GM19395 (cell line): Measurements from ENCODE around the gene NPR2.
A peak's percentile ranks its signal among the peaks of the same experiment; 100 is the strongest.

Experiments used
- ATAC-seq: cut with Tn5 transposase; IDR thresholded peaks from one replicate; pipeline ENCODE4 v1.9.1; 2021; ENCODE audit warnings: mild to moderate bottlenecking, moderate library complexity; ENCODE audit not compliant: unreplicated experiment

The NPR2 gene

DNA sequence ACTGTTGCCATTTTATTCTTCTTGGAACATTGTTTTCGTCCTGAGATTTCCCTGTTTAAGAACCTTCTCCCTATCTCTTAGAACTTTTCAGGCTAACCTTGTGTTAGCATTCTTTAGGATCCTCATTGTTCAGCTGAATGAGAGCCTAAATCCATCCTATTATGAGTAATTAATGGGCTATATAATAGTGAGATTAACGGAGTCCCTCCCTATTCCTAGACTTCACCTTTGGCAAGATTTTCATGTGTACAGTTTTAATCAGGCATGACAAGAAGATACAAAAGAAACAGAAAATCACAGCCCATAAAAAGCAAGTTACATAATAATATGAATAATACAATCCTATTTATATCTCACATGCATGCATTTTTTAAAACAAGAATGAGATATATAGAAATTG lies 28.2 kb upstream of the NPR2 start:
- ATAC-seq: no peak

DNA sequence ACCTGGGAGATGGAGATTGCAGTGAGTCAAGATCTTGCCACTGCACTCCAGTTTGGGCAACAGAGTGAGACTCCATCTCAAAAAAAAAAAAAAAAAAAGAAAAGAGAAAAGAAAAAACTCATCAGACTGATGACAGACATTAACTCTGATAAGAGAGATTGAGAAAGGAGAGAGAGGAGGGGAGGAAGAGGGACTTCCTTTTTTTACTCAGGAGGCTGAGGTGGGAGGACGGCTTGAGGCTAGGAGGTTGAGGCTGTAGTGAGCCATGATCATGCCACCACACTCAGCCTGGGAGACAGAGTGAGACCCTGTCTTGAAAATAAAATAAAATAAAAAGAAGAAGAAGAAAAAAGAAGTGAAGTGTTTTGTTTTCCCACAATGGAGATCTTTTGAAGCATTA lies 27.6 kb upstream of the NPR2 start:
- no peak for ATAC-seq

DNA sequence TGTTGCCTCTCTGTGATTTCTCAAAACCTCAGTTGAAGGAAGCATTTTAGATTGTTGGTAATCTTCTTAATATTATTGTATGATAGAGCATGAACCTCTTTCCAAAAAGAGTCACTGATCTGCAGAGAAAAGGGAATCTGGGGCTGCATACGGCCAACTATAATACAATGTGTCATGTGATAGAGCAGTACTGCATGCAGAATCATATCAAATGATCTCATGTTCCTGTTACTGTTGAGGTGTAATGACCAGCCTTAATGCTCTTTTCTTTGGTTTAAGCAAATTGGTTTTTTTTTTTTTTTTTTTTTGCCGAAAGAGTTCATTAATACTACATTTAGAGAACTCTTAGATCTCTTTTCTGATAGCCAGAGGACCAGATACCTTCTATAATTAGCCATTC lies 24.4 kb upstream of the NPR2 start:
- no peak for ATAC-seq

DNA sequence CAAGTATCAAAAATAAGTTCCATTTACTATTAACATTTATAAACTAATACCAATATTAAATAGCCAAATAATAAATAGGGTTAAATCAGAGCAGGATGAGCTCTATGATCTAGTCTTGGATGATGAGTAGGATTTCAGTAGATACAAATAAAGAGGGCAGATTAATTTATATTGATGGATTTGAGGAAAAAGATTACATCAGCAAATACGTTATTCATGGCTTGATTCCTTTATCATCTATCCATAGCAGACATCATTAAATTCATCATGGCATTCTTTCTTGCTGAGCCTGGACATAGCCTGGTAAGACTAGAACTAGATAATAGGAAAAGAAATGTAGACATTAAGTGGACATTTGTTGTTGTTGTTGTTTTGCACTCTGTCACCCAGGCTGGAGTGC lies 23.9 kb upstream of the NPR2 start:
- ATAC-seq: no peak

DNA sequence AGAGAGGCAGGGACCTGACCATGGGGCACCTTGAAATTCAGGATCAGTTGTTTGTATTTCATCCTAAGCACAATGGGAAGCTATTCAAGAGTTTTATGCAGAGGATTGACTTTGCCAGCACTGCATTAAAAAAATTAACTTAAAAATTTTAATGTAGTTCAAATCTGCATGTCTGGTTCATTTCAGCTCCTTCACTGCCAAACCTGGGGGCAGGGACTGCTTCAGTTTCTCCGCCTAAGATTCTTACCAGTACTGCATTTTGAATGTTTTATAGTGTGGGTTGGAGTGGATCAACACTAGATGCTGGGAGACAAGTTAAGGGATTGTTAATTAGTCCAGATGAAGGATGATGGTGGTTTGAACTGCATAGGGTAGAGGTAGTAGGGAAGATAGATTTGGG lies 21.6 kb upstream of the NPR2 start:
- ATAC-seq: no peak

DNA sequence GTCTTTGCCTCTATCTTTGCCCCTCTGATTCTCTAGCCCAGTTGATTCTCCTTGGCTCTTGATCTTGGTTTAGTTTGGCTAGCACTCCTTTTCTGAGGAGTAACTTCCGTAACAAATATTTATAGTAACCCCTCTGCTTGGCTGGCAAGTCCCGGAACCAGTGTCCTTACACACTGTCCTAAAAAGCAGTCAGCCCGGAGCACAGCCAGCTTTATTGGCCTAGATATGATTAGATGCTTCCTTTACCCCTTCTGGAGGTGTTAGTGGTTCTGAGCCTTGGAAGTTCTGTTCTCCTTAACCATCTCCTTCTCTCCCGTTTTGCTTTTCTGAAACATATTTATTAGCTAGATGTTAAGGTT lies 20.3 kb upstream of the NPR2 start:
- ATAC-seq: no peak

DNA sequence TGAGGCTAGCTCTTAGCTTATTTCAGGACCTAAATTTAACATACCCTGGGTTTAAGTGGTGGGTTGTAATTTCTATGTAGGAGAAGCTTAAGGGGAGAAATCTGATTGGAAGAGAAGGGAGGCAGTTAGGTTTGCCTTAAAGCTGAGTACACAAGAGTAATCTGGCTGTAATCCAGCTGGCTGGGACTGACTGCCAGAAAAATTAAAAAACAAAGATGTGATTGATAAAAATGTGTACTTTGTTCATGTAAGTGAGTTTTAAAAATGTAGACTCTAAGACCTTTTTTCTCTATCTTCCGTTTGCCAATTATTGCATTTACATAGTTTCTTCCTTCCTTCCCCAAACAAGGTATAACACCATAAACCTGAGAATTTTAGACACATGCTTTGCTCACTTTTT lies 19.9 kb upstream of the NPR2 start:
- no peak for ATAC-seq

DNA sequence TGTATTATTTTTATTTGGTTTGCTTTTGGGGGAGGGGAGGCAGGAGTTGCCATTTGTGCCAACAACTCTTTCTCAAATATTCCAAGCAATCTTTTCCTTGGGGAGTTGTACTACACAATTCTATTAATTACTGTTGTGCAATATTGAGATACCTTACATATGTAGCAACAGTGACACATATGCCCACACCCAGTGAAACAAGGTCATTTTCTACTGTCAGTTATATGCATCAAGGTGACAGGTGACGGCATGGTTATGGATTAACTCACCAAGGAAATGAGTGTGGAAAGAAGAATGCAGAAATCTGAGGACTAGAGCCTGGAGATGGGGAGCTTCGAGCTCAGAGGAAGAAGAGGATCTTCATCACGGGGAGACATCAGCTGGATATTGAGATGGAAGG lies 19.4 kb upstream of the NPR2 start:
- ATAC-seq: no peak

DNA sequence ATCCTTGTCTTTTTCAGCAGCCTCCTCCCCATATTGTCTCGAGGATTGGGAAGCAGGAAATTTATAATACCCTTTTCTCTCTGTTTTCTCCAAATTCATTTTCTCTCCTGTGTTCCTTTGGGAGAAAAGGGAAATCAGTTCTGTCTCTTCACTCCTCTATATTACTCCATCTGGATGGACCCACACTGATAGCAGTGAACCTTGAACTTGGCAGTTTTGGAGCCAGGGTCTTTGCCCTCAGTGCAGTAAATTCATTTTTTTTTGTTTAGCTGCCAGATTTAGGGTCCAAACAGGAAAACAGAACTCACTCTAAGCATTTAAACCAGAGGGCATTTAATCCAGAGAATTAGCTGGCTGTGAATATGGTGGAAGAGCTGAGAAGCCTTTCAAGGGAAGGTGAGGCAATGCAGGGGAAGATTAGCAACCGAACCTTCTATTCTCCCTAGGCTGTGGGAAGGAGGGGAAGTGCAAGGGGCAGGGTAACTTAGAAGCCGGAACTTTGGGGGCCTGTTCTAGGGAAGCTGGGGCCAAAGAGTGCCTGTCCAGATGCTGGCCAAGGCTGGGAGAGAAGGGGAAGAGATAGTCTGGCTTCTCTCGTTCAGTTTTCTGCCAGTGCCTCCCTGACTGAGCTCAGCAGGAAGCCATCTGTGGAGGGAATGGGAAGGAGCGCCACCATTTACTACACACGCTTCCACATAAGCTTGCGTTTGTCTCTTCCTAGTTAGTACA lies 16.3 kb upstream of the NPR2 start:
- ATAC-seq: no peak

DNA sequence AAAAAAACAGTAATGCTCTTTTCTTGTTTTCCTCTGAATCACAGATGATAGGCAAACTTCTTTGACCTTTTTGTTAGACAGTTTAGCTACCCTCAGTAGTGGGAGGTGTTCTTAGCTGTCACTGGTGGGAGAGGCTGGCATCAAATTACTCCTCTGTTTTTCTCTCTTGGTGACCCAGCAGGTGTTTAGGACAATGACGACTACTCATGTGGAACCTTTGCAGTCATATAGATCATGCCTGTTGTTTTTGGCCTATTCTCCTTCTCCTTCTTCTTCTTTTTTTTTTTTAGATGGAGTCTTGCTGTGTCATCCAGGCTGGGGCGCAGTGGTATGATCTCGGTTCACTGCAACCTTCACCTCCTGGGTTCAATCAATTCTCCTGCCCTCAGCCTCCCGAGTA lies 15.4 kb upstream of the NPR2 start:
- ATAC-seq: no peak

DNA sequence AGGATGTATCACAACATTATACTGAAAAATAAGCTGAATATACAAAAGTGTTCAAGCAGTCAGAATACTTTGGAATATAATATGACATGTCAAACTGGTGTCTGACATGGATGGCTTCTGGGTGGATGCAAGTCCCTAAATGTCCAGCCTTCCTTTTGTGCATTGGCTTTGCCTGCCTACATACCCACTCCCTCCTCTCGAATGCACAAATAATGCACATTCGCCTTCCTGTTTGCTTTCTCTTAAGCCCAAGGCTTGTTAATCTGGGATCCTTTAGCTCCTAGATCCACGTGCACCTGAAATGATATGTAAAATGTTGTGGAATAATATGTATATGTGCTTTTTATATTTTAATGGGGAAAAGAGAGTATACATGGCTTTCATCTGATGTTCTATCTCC lies 12.9 kb upstream of the NPR2 start:
- ATAC-seq: no peak

DNA sequence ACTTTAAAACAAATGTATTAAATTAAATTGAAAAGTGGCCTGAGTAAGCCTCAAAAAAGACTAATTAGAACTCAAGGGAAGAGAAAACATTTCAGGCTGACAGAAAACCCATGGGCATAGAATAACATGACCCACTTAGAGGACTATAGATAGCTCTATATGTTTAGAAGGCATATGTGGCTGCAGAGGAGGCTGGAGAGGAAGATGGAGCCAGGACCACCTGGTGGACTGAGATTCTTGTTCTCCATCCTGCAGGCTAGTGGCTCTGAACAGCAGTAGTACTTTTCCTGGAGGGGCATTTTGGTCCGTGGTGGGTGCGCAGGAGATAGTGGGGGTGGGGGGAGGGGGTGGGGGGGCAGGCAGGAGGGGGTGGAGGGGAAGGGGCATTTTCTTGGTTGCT lies 10.3 kb upstream of the NPR2 start:
- no peak for ATAC-seq

DNA sequence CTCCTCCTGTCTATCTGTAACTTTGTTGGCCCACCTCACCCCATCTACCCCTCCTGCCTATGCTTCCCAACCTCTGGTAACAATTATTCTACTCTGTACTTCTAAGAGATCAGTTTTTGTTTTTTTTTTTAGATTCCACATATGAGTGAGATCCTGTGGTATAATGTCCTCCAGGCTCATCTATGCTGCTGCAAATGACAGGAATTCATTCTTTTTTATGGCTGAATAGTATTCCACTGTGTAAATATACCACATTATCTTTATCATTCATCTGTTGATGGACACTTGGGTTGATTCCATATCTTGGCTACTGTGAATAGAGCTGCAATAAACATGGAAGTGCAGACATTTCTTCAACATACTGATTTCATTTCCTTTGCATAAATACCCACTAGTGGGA lies 8.0 kb upstream of the NPR2 start:
- ATAC-seq: no peak

DNA sequence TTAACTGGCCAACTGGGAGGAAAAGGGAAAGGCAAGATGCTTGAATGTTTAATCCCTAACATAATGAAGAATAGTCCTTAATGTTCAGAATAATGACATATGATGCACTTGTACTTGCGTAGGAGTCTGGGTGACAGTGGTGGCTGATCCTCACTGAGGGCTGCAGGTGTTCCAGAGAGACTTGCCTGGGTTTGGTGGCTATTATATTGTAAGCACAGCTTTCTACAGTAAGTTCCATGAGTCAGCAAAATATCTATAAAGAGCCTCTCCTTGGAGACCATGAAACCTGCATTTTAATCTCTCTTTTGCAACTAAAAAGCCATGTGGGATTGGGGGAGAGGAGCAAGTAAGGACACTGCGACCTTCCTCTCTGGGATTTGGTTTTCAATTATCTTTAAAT lies 1.9 kb upstream of the NPR2 start:
- ATAC-seq: no peak

DNA sequence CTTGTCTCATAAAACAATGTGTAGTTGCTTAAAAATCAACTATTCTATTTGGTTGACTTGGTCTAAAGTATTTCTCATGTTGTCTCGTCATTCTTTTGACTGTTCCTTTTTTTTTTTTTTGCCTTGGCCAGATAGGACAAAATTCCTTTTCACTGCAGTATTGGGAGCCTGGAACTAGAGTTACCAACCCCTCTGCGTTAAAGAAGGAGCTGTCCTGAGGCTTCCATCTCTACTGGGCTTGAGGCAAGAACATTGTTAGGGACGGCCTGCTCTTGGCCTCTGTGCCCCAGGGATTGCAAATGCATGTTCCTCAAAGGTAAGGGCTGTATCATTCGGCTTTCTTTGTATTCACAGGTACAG lies 1.4 kb upstream of the NPR2 start:
- ATAC-seq: no peak

DNA sequence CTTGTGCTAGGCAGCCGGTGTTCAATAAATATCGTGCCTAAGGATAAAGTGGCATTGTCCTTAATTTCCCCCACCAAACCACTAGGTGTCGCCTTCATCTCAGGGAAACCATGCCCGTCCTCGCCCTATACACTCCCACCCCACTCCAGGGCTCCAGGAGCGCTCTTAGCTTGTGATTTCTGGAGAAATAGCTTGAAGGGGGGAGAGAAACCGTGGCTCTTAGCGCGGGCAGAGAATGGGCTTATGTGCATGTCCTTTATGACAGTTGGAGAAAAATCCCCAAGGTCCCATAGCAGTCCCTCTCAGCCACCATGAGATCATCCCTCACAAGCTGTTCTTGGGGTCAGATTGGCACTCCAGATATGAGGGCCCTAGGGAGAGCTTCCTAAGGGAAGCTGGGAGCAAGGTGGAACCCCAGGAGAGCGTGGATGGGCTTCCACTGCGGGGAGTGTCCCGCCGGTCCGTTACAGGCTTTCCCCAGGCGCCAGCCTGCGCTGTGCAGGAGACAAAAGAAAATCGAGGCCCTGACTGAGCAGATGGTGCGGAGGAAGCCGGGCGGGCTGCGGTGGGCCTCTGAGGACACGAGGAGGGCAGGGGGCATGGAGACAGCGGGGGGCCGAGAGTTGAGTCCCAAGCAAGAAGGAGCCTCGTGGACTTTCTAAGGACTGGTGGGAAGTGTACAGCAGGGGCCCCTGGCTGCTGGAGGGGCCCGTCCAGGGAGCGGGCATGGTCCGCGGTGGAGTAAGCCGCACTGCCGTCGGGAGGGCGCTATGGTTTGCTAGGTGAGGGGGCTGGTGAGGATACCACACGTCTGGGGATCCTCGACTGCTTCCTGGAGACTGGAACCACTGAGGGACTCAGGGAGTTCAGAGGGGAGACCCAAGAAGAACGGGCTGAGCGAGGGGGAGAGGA lies 750 bp upstream of the NPR2 start:
- peak; percentile 62 for ATAC-seq

DNA sequence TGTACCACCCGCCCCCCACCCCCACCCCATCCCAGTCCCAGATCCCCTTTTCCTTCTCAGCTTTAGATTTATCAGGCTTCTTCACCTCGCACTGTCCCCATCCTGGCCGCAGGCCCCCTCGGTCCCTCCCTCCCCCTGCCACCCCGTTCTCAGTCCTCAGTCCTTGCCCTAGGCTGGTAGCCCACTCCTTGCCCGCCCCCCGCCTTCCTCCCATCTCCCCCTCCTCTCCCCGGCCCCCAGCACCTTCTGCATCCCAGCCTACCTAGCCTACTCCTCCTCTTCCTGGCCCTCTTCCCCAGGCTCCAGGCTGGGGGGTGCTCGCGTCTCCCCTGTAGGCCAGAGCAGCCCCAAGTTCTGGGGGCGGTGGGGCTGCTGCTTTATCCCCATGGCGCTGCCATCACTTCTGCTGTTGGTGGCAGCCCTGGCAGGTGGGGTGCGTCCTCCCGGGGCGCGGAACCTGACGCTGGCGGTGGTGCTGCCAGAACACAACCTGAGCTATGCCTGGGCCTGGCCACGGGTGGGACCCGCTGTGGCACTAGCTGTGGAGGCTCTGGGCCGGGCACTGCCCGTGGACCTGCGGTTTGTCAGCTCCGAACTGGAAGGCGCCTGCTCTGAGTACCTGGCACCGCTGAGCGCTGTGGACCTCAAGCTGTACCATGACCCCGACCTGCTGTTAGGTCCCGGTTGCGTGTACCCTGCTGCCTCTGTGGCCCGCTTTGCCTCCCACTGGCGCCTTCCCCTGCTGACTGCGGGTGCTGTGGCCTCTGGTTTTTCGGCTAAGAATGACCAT lies 828 bp downstream of the NPR2 start:
- no peak for ATAC-seq

DNA sequence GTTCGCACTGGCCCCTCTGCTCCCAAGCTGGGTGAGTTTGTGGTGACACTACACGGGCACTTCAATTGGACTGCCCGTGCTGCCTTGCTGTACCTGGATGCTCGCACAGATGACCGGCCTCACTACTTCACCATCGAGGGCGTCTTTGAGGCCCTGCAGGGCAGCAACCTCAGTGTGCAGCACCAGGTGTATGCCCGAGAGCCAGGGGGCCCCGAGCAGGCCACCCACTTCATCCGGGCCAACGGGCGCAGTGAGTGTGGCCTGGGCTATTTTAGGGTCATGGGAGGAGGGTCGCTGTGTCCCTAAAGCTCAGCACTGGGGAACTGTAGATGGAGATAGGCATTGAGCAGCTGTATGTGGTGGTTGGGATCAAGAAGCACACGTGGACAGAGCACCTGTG lies 1.4 kb downstream of the NPR2 start:
- ATAC-seq: no peak

DNA sequence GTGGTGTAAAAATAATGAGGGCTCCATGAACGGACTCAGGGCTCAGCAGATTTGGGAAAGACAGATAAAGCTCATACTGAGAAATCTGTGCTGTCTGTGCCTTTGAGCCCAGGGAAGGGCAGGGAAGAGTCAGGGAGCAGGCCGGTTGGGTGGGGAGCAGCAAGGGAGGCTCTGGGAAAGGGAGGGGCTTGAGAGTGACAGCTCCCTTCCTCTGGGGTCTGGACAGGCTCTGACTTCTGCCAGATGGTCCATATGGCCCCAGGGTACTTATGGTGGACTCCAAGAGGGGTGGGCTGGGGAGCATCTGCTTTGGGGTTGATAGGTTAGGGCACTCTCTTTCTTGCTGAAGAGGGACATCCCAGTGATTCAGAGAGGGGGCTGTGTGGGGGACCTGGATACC lies 2.1 kb downstream of the NPR2 start:
- ATAC-seq: no peak

DNA sequence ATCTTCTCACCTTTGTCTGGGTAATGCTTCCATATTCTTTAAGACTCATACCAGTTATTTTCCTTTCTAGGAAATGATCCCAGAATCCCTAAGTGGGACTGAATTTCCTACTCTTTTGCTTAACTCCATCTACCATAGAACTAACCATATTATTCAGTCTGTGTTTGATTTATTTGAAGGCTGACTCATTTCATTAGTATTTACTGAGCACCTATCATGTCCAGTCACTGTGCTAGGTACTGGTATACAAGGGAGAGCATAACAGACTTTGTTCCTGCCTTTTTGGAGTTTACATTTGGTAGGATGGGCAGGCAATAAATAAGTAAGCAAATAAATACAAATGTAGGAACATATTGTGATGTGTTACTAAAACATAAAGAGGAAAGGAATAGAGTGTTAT lies 4.3 kb downstream of the NPR2 start:
- no peak for ATAC-seq

DNA sequence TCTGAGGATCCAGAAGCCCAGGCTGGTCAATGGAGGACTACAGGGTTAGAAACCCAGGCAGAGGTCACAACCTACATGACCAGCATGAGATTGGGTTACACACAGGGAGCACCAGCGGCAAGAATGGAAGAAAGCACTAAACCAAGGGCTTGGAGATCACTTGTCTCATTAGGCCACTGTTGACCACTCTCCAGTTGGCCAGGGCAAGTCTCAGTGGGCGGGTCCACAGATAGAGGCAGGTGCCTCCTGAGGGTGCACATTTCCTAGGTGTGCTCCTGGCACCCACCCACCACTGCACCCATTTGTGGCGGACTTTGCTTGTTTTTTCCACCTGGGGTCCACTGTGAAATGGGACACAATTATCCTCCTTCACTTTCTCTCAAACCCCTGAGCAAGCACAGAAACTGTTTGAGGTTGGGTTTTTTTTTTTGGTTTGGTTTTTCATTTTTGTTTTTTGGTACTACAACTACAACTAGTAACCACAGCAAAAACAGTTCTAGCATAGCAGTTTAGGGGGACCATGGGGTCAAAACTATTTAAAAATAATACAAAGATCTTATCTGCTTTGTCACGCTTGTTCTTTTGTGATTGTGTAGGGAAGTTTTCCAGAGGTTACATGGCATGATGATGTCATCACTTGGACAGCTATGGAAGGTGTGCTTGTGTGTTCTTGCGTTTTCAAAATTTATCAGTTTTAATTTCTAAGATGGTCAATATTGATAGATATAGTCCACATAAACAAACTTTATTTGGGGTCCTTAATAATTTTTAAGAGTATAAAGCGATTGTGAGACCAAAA lies 6.1 kb downstream of the NPR2 start:
- ATAC-seq: no peak
